Psoas muscle (tissue), 8 donors: ENCODE measurements around the gene RPL22. TPM values are rescaled to one million over a fixed set of nuclear protein-coding genes. Genes with fewer than 3 reads are reported as not detected.

ENCODE experiments used
- ATAC-seq, 4 donors: fragments of 200-7000 bp; cut with Tn5 transposase; one replicate each; pipeline ENCODE4 v1.9.1; 2020; ENCODE audit warnings: moderate library complexity in 3 of 4, mild to moderate bottlenecking in 2 of 4
- DNase-seq, 2 donors: peaks; one replicate each; pipeline ENCODE4 v3.0.0-alpha.2; 2020
- H3K27ac ChIP-seq: fragments of 200-600 bp; one replicate; pipeline ENCODE4 v1.8.0; 2022
- H3K27me3 ChIP-seq, 3 donors: fragments of 200-600 bp in 1 of 3; one replicate each; pipeline versions ENCODE4 v1.6.1 to v1.8.0; 2013 to 2022; ENCODE audit warnings: low read length in 2 of 3, mild to moderate bottlenecking in 2 of 3, moderate library complexity in 1 of 3; ENCODE audit not compliant: insufficient read depth in 3 of 3
- H3K36me3 ChIP-seq, 2 donors: fragments of 200-600 bp in 1 of 2; one replicate each; pipeline versions ENCODE4 v1.6.1 to v1.8.0; 2013 to 2022; ENCODE audit warnings: low read depth in 1 of 2, mild to moderate bottlenecking in 1 of 2, moderate library complexity in 1 of 2; ENCODE audit not compliant: insufficient read depth in 1 of 2
- H3K4me1 ChIP-seq: fragments of 200-600 bp; one replicate; pipeline ENCODE4 v1.8.0; 2022
- H3K4me3 ChIP-seq: fragments of 200-600 bp; one replicate; pipeline ENCODE4 v1.8.0; 2022; ENCODE audit warnings: mild to moderate bottlenecking
- H3K9me3 ChIP-seq: fragments of 200-600 bp; one replicate; pipeline ENCODE4 v1.8.0; 2022
- WGBS, 3 donors: extraction: QIAGEN DNeasy Blood & Tissue Kit; methylation state at CpG; one replicate each; pipeline versions ENCODE4 v1.1.6 to v1.1.7; 2013; 5-methylcytosine and 5-hydroxymethylcytosine counted together
- intact Hi-C, 2 donors: fragments of 100-400 bp; cut with DNase I; formaldehyde crosslinking; loops; one replicate each; pipeline versions ENCODE4 v1.11.0 to v1.14.2; 2022
- polyA plus RNA-seq, 3 donors: library from polyadenylated mRNA; stranded (reverse); fragments of 200-250 nt; gene quantifications; one replicate each; pipeline ENCODE4 v1.2.3, GENCODE V29; 2013
- total RNA-seq, 4 donors: library from RNA; stranded (reverse); fragmentation: NEBNext Ultra II Directional in 2 of 4; extraction: Animal tissue kit (Norgen Biotek cat#: 25700) in 2 of 4; gene quantifications; one replicate each; pipeline versions ENCODE4 v1.2.1 to v1.2.4, GENCODE V29; 2021 to 2023
- TF ChIP-seq, protein P1 (sequence below): fragments of 200-600 bp; IDR thresholded peaks from one replicate; pipeline ENCODE4 v1.8.0; 2022; ENCODE audit warnings: antibody characterized with exemption
- donor health status: healthy with polysubstance abuse.
- donor health status: DM: no; HTN: no; CAD: no; lungs with moderate emphysema.
- donor health status: Bipolar disorder and iron deficiency.
- donor health status: healthy.
- donor health status: DM: yes; HTN: yes; CAD: no.
- donor health status: DM: no; HTN: no; CAD: no.
- donor health status: DM: no; HTN: no; CAD: no.
- donor health status: DM: yes; HTN: yes; CAD: no.

The RPL22 gene
- total and polyA plus RNA-seq, 7 donors, result 285 to 417 (median 313) TPM

DNA sequence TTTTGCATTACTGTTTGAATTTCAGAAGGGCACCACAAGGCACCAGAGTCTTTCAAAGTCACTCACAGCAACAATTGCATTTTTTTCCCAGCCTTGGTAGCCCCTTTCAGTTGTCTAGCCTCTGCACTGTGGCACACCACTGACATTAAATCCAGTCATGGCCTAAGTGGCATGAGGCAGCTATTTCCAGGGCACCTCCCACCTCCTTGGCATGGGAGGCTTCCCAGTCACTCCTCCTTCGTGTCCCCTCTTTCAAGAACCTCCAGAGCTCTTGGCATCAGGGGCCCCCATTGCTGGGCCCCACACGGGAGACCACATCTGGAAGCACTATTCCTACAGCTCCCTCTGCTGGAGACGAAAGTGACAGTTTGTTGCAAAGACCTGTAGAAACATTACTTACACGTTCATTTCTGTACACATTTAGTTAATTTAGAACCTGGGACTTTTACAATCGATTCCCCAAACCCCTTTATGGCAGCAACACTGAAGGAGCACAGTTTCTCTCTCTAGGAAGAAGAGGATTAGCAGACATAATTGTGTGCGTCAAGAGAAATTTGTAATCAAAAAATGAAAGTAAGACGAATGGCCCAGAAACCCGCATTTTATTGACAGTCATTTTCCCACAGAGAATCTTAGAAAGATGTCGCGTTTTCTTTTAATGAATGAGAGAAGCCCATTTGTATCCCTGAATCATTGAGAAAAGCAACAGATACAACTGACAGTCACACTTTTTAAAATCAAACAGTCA lies 13.6 kb downstream of the RPL22 start:
- Histone ChIP-seq H3K27me3 (peaks cover 0 to 15% (median under 1%) of the 10 kb centered on the region in 3 donors), H3K27ac (no peak overlapping the region), H3K9me3 (no peaks in the 10 kb centered on the region), H3K4me3 (no peak overlapping the region), H3K4me1 (peaks cover 6% of the 10 kb centered on the region), H3K36me3 (peaks cover 14 to 60% of the 10 kb centered on the region in 2 donors)
- intact Hi-C loops, result no loop called here
- WGBS, 3 donors, result 72 to 74% (median 74%) methylated on average over 10 of the region's 10 CpGs
- DNase-seq, result peak in 1 of 2 donors; percentile 26
- no peak for ATAC-seq
- TF ChIP-seq, protein P1, sequence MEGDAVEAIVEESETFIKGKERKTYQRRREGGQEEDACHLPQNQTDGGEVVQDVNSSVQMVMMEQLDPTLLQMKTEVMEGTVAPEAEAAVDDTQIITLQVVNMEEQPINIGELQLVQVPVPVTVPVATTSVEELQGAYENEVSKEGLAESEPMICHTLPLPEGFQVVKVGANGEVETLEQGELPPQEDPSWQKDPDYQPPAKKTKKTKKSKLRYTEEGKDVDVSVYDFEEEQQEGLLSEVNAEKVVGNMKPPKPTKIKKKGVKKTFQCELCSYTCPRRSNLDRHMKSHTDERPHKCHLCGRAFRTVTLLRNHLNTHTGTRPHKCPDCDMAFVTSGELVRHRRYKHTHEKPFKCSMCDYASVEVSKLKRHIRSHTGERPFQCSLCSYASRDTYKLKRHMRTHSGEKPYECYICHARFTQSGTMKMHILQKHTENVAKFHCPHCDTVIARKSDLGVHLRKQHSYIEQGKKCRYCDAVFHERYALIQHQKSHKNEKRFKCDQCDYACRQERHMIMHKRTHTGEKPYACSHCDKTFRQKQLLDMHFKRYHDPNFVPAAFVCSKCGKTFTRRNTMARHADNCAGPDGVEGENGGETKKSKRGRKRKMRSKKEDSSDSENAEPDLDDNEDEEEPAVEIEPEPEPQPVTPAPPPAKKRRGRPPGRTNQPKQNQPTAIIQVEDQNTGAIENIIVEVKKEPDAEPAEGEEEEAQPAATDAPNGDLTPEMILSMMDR, result peak; percentile 30

DNA sequence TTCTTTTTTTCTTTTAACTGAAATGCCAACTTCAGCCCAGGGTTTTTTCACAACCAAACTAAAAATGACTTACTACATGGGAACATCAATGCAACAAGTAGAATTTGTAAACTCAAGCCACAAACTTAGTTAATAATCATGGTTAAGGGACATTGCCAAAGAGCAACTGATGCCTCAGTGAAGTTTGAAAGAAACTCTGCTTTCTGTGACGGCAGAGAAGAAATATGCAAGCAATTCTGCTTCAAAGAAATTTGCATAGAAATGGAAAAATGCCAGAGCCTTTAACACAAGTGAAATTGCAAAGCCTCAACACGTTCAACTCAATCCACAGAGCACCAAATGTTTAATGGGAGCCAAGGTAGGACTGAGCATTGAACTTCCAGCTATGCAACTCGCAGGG lies 14.2 kb downstream of the RPL22 start:
- Histone ChIP-seq H3K27me3 (peaks cover 0 to 22% (median 5%) of the 10 kb centered on the region in 3 donors), H3K9me3 (no peaks in the 10 kb centered on the region), H3K27ac (no peak overlapping the region), H3K36me3 (peaks cover 8 to 54% of the 10 kb centered on the region in 2 donors), H3K4me1 (peaks cover 6% of the 10 kb centered on the region), H3K4me3 (no peak overlapping the region)
- ATAC-seq (no peak), DNase-seq (no peak)
- 67 to 81% (median 74%) methylated on average over 3 of the region's 3 CpGs for WGBS, 3 donors
- intact Hi-C loops, result no loop called here
- TF ChIP-seq, protein P1, result no peak

DNA sequence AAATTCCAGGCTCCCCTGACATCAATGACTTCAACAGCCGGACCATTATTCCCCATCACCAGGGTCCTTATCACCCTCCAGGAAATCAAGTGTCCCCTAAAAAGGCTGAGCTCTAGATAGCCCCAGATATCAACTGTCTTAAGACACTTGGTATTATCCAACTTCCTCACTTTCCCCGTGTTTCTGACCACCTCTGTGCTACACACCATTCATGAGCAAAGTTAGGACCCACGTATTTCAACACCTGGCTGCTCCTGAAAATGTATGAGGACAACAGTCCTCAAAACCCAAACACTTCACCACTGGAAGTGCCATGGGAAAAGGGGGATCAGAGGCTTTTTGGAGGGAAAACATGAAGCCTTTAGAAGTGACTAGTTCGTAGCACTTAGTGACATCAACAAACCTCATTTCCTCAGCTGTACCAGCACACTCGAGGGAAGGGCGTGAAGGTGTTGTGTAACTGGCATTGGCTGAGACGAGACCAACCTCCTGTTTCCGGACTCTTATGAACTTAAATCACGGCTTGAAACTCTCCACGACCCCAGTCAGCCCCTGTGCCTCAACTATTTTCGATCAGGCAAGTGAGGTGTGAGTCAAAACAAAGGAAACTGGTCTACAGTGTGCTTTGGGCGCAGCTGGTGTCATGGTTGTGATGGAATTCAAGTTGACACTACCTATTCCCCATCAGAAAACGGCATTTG lies 15.2 kb downstream of the RPL22 start:
- peaks cover 6% of the 10 kb centered on the region for H3K4me1 ChIP-seq
- intact Hi-C loops, result no loop called here
- TF ChIP-seq, protein P1, result no peak

DNA sequence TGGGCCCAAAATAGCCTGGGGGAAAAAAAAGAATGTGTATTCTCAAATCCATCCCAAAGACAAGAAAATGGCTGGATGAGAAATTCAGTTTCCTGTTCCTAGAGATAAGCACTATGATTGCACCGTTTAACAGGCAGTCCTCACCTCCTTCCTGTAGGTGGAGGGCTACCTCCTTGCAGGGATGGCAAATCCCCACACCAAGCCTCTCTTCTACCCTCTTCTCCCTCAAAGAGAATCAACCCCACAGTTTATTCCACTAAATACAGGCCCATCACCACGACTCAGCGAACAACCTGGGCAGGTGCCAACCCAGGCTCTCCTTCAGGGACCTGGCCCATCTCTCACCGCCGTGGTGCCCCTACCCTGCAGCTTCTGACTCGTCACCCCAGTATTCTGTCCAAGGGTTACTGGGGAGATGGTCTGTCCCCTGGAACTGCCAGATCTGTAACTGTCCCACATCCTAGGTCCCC lies 15.8 kb downstream of the RPL22 start:
- Histone ChIP-seq H3K27ac (no peak overlapping the region), H3K4me1 (peaks cover 12% of the 10 kb centered on the region), H3K36me3 (peaks cover 0 to 38% of the 10 kb centered on the region in 2 donors), H3K9me3 (no peaks in the 10 kb centered on the region), H3K4me3 (no peak overlapping the region), H3K27me3 (peaks cover 0 to 35% (median 12%) of the 10 kb centered on the region in 3 donors)
- TF ChIP-seq, protein P1, result no peak
- DNase-seq (no peak), ATAC-seq (peak in 2 of 4 donors; percentile 21 to 25)
- intact Hi-C loops, result no loop called here
- WGBS, 3 donors, result 47 to 60% (median 48%) methylated on average over 6 of the region's 6 CpGs

More for the DNA sequence above, 15.2 kb downstream of the RPL22 start:
- peaks cover 3 to 45% of the 10 kb centered on the region in 2 donors for H3K36me3 ChIP-seq
- no peak overlapping the region for H3K4me3 ChIP-seq
- no peak overlapping the region for H3K27ac ChIP-seq
- H3K27me3 ChIP-seq, result peaks cover 0 to 28% (median 7%) of the 10 kb centered on the region in 3 donors
- no peaks in the 10 kb centered on the region for H3K9me3 ChIP-seq
- DNase-seq, result no peak
- 76 to 80% (median 79%) methylated on average over 13 of the region's 13 CpGs for WGBS, 3 donors
- peak in 1 of 4 donors; percentile 27 for ATAC-seq
